Measurements from ENCODE around the gene DCUN1D2.

Gene DCUN1D2

GRCh38 chr13:113431171-113431570, 59.3 kb downstream of the DCUN1D2 start:
- no peak for DNase-seq (ENCODE audit: low read depth, low spot score)
- POLR2A ChIA-PET = no interaction called here

GRCh38 chr13:113430378-113431110, 60.0 kb downstream of the DCUN1D2 start:
- no peak for DNase-seq (ENCODE audit: low read depth, low spot score)
- POLR2A ChIA-PET = no interaction called here
- no peak for TF ChIP-seq CTCF (IDR thresholded peaks at IDR 0.05; ENCODE audit: insufficient read depth, low read length, missing control alignments)
- H3K4me3 ChIP-seq (ENCODE audit: low read depth, low read length) = no peak overlapping the region
- CTCF ChIA-PET = no interaction called here

More at GRCh38 chr13:113431171-113431570, 59.3 kb downstream of the DCUN1D2 start:
- CTCF ChIA-PET = no interaction called here
- no peak for TF ChIP-seq CTCF (IDR thresholded peaks at IDR 0.05; ENCODE audit: insufficient read depth, low read length, missing control alignments)
- no peak overlapping the region for H3K4me3 ChIP-seq (ENCODE audit: low read depth, low read length)

- ChIA-PET CTCF (no interaction called here), POLR2A (no interaction called here)
- TF ChIP-seq CTCF (IDR thresholded peaks at IDR 0.05; ENCODE audit: insufficient read depth, low read length, missing control alignments) = no peak
- no peak for DNase-seq (ENCODE audit: low read depth, low spot score)
- H3K4me3 ChIP-seq (ENCODE audit: low read depth, low read length) = no peak overlapping the region
Measured at GRCh38 chr13:113429608-113429985, 60.9 kb downstream of the DCUN1D2 start.

- no peak for TF ChIP-seq CTCF (IDR thresholded peaks at IDR 0.05; ENCODE audit: insufficient read depth, low read length, missing control alignments)
- ChIA-PET POLR2A (no interaction called here), CTCF (no interaction called here)
- H3K4me3 ChIP-seq (ENCODE audit: low read depth, low read length) = no peak overlapping the region
- DNase-seq (ENCODE audit: low read depth, low spot score) = no peak
Measured at GRCh38 chr13:113428871-113429607, 61.5 kb downstream of the DCUN1D2 start.

- ChIA-PET CTCF (interaction anchor here (0.6 kb wide), 1 partner anchor 399 kb away, joined by 4 read pairs; no protein-coding TSS in a partner anchor), POLR2A (no interaction called here)
- no peak for DNase-seq (ENCODE audit: low read depth, low spot score)
- no peak for TF ChIP-seq CTCF (IDR thresholded peaks at IDR 0.05; ENCODE audit: insufficient read depth, low read length, missing control alignments)
- H3K4me3 ChIP-seq (ENCODE audit: low read depth, low read length) = no peak overlapping the region
Measured at GRCh38 chr13:113428469-113428865, 62.0 kb downstream of the DCUN1D2 start.
